Smooth muscle cell of the umbilical artery (primary cell): ENCODE data around the gene TSHR. TPM values are rescaled to one million over a fixed set of nuclear protein-coding genes. Genes with fewer than 3 reads are reported as not detected.

Source experiments
- total RNA-seq: library from RNA; depleted of rRNA; stranded (reverse); fragments of >200 nt; gene quantifications from 2 replicates; pipeline ENCODE4 v1.2.3, GENCODE V29; 2014

TSHR gene
- not detected in 2 replicates for total RNA-seq

DNA sequence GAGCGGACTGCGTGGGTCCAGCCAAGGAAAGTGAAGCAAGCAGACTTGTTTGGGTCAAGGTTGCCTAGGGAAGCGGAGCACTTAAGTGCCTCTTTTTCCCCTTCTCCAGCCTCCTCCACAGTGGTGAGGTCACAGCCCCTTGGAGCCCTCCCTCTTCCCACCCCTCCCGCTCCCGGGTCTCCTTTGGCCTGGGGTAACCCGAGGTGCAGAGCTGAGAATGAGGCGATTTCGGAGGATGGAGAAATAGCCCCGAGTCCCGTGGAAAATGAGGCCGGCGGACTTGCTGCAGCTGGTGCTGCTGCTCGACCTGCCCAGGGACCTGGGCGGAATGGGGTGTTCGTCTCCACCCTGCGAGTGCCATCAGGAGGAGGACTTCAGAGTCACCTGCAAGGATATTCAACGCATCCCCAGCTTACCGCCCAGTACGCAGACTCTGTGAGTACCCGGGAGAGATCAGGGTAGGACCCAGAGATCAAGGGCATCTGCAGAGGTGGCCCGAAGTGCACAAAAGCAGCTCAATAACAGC lies at the start of gene TSHR:
Gene TSHR, plus strand, starts transcription at position 206 of the 526 bp plus-strand sequence. Its CDS starts 60 bp downstream, at position 266.

DNA sequence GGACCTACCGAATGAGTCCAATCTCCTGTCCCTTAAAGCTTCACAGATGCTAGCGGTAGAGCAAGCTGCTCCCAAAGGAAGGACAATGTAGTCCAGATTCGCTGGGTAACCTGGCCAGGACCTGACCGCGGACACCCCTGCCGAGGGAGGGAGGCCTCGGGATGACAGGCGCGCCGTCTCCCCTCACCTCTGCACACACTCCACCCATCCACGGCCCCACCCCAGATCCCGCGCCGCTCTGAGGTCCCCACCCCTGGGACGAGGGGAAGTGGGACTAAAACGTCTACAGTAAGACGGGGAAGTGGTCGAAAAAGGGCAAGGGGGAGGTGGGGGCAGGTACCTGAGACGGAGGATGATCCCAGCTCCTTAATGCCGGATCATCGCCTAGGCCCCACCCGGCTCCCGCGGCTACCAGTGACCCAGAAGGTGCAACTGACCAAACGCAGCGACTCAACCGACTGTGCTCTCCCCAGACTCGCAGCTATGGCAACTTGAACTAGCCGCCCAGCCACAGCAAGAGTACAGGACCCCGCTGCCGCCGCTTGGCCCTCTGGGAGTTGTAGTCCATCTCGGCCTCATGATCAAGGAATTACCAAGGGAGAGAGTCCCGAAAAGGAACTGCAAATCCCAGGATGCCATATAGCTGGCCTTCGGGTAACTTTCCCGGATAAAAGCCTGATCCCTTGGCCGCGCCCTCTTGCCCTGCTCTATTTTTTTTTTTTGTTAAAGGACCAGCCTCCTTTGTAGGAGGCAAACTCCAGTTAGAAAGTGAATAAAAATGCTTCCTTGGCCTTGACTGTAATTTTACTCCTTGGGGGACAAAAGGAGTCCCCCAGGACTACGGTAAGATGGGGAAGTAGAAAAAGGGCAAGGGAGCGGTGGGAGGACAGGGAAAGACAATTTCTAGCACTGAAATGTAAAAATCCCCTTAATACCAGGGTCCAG lies 13.9 kb upstream of the TSHR start, which contains the start of gene CEP128:
Gene CEP128, minus strand, starts transcription at position 498 of the 945 bp plus-strand sequence.

Other genes with a start within 250 kb of the TSHR start
- gene CEP128, start 13.9 kb upstream of the TSHR start, total RNA-seq = 3.3 and 5.4 TPM in 2 replicates